LNCAP (cell line): ENCODE data around the gene TLE1.

Source experiments
- CTCF ChIP-seq: fragments of 450-650 bp; IDR thresholded peaks from 2 replicates; pipeline ENCODE4 v1.5.1; 2017; ENCODE audit warnings: mild to moderate bottlenecking

The TLE1 gene

GRCh38 chr9:81604306-81605169 is 84.8 kb downstream of the TLE1 start:
- no peak for TF ChIP-seq CTCF

GRCh38 chr9:81602887-81603680 is 86.3 kb downstream of the TLE1 start:
- TF ChIP-seq CTCF = no peak

GRCh38 chr9:81601639-81602623 is 87.4 kb downstream of the TLE1 start:
- no peak for TF ChIP-seq CTCF

- TF ChIP-seq CTCF = no peak
Observed at GRCh38 chr9:81600631-81601030, 88.7 kb downstream of the TLE1 start.

- no peak for TF ChIP-seq CTCF
Observed at GRCh38 chr9:81599837-81600236, 89.5 kb downstream of the TLE1 start.

GRCh38 chr9:81598811-81599210 is 90.5 kb downstream of the TLE1 start:
- TF ChIP-seq CTCF = no peak

- no peak for TF ChIP-seq CTCF
Observed at GRCh38 chr9:81598123-81598497, 91.2 kb downstream of the TLE1 start.
